DND-41 (cell line): ENCODE results near the gene BSCL2.

Experiments
- ATAC-seq: fragments of 200-7000 bp; cut with Tn5 transposase; 3 replicates; pipeline ENCODE4 v1.9.1; 2021; ENCODE audit warnings: low read depth; ENCODE audit not compliant: insufficient read depth
- DNase-seq: peaks from one replicate; pipeline ENCODE4 v3.0.0-alpha.2; 2020
- H2AFZ ChIP-seq: 2 replicates; pipeline ENCODE4 v1.6.0; 2012; ENCODE audit warnings: low read depth, low read length
- H3K27ac ChIP-seq: 2 replicates; pipeline ENCODE4 v1.5.1; 2012; ENCODE audit warnings: low read length, inconsistent platforms
- H3K27me3 ChIP-seq: fragments of 200-600 bp; sonication (generic); 2 replicates; pipeline ENCODE4 v1.6.0; 2012; ENCODE audit warnings: low read length, mild to moderate bottlenecking, inconsistent platforms; ENCODE audit not compliant: insufficient read depth, poor library complexity
- H3K36me3 ChIP-seq: 2 replicates; pipeline ENCODE4 v1.5.1; 2012; ENCODE audit warnings: low read length, inconsistent platforms; ENCODE audit not compliant: insufficient read depth
- H3K4me1 ChIP-seq: 2 replicates; pipeline ENCODE4 v1.5.1; 2012; ENCODE audit warnings: mild to moderate bottlenecking, low read length; ENCODE audit not compliant: insufficient read depth
- H3K4me2 ChIP-seq: 2 replicates; pipeline ENCODE4 v1.6.0; 2012; ENCODE audit warnings: mild to moderate bottlenecking, moderate library complexity, low read length, inconsistent platforms; ENCODE audit not compliant: insufficient read depth
- H3K4me3 ChIP-seq, 2 experiments: fragments of 200-600 bp in 1 of 2; shearing (Covaris generic) in 1 of 2; 2 replicates each; pipeline ENCODE4 v1.5.1; 2012 to 2016; ENCODE audit warnings: inconsistent platforms in 2 of 2, low read length in 2 of 2, mild to moderate bottlenecking in 2 of 2, low read depth in 1 of 2, moderate library complexity in 1 of 2
- H3K79me2 ChIP-seq: 2 replicates; pipeline ENCODE4 v1.6.0; 2012; ENCODE audit warnings: low read length, inconsistent platforms; ENCODE audit not compliant: insufficient read depth
- H3K9ac ChIP-seq: 2 replicates; pipeline ENCODE4 v1.6.0; 2012; ENCODE audit warnings: low read depth, mild to moderate bottlenecking, inconsistent platforms, low read length, moderate library complexity
- H3K9me3 ChIP-seq: 2 replicates; pipeline ENCODE4 v1.5.1; 2012; ENCODE audit warnings: low read length, moderate library complexity, mild to moderate bottlenecking, inconsistent platforms; ENCODE audit not compliant: insufficient read depth, severe bottlenecking
- H4K20me1 ChIP-seq: 2 replicates; pipeline ENCODE4 v1.6.0; 2012; ENCODE audit warnings: low read length; ENCODE audit not compliant: insufficient read depth
- CTCF ChIP-seq: IDR thresholded peaks from 2 replicates; pipeline ENCODE4 v1.5.1; 2012; ENCODE audit warnings: borderline replicate concordance, low read length, moderate library complexity, mild to moderate bottlenecking; ENCODE audit not compliant: poor library complexity, severe bottlenecking; ENCODE audit errors: extremely low read depth
- EZH2 ChIP-seq: IDR thresholded peaks from 3 replicates; pipeline ENCODE4 v1.6.1; 2012; ENCODE audit warnings: borderline replicate concordance, low read depth, mild to moderate bottlenecking, moderate library complexity, low read length, inconsistent platforms; ENCODE audit not compliant: severe bottlenecking

The BSCL2 gene

GRCh38 chr11:62708793-62709192 is 1.6 kb upstream of the BSCL2 start:
- Histone ChIP-seq H3K36me3 (peaks cover 37% of the 10 kb centered on the region), H3K4me1 (peaks cover 52% of the 10 kb centered on the region), H3K27ac (peak overlapping the region; percentile 81), H4K20me1 (no peaks in the 10 kb centered on the region), H3K4me2 (peak overlapping the region; percentile 86), H3K9ac (peak overlapping the region; percentile 74), H3K9me3 (no peaks in the 10 kb centered on the region), H3K27me3 (no peaks in the 10 kb centered on the region), H3K79me2 (peaks cover 24% of the 10 kb centered on the region), H2AFZ (peak overlapping the region; percentile 62), H3K4me3 (peak overlapping the region; percentile 37 to 72)
- TF ChIP-seq CTCF = no peak
- TF ChIP-seq EZH2 = no peak
- peak; percentile 51 for DNase-seq
- ATAC-seq = peak; percentile 7; the same call in 2 of the 3 replicates

GRCh38 chr11:62708392-62708791 is 1.2 kb upstream of the BSCL2 start:
- Histone ChIP-seq H3K36me3 (peaks cover 33% of the 10 kb centered on the region), H3K4me2 (peak overlapping the region; percentile 86), H2AFZ (peak overlapping the region; percentile 62; the same call in 1 of the 2 replicates), H3K27ac (peak overlapping the region; percentile 81), H3K79me2 (peaks cover 23% of the 10 kb centered on the region), H4K20me1 (no peaks in the 10 kb centered on the region), H3K9me3 (no peaks in the 10 kb centered on the region), H3K4me1 (peaks cover 52% of the 10 kb centered on the region), H3K4me3 (peak overlapping the region; percentile 37 to 72; a peak in 3 of 4 replicates), H3K27me3 (no peaks in the 10 kb centered on the region), H3K9ac (peak overlapping the region; percentile 74)
- TF ChIP-seq CTCF (no peak), EZH2 (no peak)
- ATAC-seq (no peak), DNase-seq (no peak)

GRCh38 chr11:62706850-62707247 is 375 bp downstream of the BSCL2 start:
- TF ChIP-seq EZH2 = no peak
- no peak for TF ChIP-seq CTCF
- no peaks in the 10 kb centered on the region for H3K9me3 ChIP-seq
- H3K27ac ChIP-seq = peak overlapping the region; percentile 72
- DNase-seq (no peak), ATAC-seq (no peak)
- no peaks in the 10 kb centered on the region for H3K27me3 ChIP-seq
- peaks cover 22% of the 10 kb centered on the region for H3K79me2 ChIP-seq
- H2AFZ ChIP-seq = peak overlapping the region; percentile 80
- H3K4me3 ChIP-seq = peak overlapping the region in 1 of 2 experiments; percentile 88; a peak in 2 of 4 replicates
- peak overlapping the region; percentile 97 for H3K4me2 ChIP-seq
- H3K36me3 ChIP-seq = peaks cover 19% of the 10 kb centered on the region
- peak overlapping the region; percentile 83 for H3K9ac ChIP-seq
- H4K20me1 ChIP-seq = no peaks in the 10 kb centered on the region
- H3K4me1 ChIP-seq = peaks cover 52% of the 10 kb centered on the region
